Activated naive CD8-positive, alpha-beta T cell treated with anti-CD3 and anti-CD28 coated beads, Interleukin-2, amount 50 U/mL, for 16 hours (primary cell): ENCODE data around the gene ZNF507.
"Not testable (repeated sequence)": the region's sequence is repeated elsewhere in the genome, so short reads cannot be mapped to it uniquely, and the experiment has no call there.

Source experiments
- DNase-seq: peaks from one replicate; pipeline ENCODE4 v3.0.0-alpha.2; 2020; ENCODE audit warnings: low read depth, low spot score

Gene ZNF507

DNA sequence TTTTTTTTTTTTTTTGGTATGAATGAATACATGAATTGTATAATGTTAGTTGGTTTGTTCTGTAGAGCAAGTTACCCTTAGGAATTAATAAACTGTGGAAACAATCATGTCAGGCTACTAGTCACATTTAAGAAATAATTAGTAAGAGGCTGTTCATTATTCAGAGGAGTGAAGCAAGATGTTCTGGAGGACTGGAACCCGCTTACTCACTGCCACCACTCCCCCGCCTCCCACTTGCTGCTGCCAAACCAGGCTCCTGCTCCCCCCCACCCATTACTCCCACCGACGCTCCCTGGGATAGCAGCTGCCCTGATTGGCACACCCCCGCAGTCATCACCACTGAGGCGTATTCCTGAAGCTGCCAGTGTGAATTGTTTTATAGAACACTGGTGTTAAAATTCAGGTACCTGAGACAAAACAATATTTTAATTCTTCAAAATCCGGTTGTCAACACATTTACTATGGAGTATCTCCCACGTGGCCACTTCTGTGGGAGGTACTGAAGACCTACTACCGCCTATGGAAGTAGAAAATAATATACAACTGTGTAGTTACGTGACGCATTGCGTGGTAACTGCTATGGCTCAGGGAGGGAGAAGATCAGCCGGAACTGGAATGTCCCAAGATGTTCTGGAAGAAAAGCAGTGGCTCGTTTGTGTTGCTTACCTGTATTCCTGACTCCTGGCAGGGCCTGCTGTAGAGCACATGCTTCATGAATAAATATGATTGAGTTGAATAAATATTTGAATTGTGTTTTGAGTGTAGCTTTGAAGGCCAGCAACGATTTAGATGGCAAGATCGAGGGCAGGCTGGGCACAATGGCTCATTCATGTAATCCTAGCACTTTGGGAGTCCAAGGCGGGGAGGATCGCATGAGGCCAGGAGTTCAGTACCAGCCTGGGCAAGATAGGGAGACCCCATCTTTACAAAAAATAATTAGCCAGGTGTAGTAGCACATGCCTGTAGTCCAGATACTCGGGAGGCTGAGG is 61.9 kb downstream of the ZNF507 start:
- no peak for DNase-seq

DNA sequence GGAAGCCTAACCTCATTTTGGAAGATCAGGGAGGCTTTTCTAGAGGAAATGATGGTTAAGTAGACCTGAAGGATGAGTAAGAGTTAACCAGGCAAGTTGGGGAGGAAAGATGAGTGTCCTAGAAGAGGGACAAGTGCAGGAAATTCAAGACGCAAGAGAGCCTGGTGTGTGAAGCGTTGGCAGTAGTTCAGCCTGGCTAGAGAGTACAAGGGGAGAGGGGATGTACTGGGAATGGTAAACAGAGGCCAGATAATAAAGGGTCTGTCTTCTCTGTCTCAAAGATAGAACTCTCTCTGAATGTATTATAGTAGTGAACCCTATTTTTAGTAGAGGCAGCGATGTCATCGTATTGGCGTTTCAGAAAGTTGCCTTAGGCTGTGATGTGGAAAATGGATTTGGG is 69.8 kb downstream of the ZNF507 start:
- no peak for DNase-seq

DNA sequence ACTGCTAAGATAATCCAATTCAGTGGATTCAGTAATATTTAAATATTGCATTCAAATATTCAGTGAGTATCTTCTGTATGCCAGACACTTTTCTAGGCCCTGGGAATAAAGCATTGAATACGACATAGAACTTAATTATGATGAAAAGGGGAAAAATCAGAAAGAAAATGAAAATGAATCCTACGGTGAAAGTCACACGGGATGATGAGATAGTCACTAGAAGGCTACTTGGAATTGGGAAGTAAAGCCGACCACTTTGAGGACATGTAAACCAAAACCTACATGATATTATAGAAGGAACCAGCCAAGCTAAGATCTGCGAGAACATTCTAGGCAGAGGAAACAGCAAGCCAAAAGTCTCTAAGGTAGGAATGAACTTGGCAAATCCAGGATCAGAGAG is 70.3 kb downstream of the ZNF507 start:
- no peak for DNase-seq

DNA sequence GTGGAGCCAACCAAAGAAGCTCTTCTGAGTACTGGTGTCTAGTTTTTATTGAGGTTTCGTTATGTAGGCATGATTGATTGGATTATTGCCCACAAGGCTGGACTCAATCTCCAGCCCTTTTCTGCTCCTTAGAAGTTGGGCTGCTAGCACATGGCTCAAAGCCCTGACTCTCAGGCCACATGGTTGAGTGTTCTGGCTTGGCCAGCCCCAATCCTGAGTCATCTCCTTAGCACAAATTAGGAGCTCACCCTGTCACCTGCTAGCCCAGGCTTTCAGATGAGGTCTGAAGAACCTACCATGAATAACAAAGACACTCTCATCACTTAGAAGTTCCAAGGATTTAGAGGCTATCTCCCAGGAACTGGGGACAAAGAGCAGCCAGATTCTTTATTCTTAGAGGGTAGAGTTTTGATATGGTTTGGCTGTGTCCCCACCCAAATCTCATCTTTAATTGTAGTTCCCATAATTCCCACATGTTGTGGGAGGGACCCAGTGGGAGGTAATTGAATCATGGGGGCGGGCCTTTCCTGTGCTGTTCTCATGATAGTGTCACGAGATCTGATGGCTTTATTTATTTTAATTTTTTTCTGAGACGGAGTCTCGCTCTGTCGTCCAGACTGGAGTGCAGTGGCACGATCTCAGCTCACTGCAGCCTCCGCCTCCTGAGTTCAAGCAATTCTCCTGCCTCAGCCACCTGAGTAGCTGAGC is 71.5 kb downstream of the ZNF507 start:
- no peak for DNase-seq

DNA sequence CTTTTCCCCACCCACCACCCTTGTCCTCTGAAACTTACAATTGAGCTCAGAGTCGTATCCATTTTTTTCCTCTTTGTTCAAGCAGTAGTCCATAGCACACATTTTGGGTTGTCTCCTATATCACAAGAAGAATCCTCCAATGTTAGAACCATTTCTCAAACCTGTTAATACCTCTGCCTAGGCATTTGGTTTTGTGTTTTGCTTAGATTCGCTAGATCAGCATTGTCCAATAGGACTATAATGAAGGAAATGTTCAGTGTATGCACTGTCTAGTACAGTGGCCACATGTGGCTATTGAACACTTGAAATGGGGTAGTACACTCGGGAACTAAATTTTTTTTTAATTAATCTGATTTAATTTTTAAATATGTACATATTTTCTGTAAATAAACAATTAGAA is 72.7 kb downstream of the ZNF507 start:
- no peak for DNase-seq

DNA sequence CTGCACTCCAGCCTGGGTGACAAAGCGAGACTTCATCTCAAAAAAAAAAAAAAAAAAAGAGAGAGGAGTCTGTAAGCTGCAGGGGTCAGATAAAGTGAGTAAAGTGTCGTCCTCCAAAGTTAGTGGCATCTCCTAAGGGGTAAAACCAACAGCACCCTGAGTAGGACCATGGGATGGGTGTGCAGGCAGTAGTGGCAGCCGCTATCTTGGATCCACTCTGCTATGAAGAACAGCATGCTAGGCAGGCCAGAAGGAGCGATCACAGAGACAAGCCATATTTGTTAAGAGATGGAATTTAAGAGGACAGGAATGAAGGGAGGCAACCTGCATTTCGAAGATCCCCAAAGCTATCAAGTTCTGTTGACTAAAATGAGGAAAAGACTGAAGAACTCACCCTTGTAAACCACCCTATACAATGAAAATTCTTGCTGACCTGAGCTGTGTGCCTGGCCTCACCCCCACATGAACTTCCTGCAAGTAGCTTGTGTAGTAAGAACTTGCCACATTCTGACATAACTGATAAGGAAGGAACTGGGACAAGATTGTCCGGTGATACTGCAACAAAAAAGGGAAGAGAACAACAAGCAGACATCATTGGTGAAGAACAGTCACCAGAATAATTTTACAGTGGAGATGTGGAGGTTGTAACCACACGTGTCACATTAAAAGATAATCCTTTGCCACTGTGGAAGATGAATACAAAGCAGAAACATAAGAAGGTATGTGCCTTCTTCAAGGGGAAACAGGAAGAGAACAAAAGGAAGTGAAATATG is 76.4 kb downstream of the ZNF507 start:
- no peak for DNase-seq

DNA sequence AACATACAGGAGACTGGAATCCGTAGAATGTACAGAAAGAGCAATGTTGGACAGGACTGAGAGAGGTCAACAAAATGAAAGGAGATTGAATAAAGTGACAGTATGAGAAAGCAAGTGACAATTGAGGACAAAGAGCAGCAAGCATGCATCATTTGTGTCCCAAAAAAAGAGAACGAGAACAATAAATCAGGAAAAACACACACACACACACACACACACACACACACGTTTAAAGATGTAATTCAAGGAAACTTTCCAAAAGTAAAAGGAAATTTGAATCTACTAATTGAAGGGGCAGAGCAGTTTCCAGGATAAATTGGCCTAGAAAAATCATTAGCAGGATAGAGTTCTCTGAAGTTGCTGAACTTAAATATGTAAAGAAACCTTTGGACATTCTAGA is 77.0 kb downstream of the ZNF507 start:
- no peak for DNase-seq

DNA sequence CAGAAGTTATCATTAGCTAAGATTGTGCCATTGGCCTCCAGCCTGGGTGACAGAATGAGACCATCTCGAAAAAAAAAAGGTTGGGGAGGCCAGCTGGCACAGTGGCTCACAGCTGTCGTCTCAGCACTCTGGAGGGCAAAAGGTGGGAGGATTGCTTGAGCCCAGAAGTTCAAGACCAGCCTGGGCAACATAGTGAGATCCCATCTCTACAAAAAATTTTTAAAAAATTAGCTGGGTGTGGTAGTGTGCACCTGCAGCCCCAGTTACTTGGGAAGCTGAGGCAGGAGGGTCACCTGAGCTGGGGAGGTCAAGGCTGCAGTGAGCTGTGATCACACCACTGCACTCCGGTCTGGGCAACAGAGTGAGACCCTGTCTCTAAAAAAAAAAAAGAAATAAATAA is 78.5 kb downstream of the ZNF507 start:
- not testable (repeated sequence) for DNase-seq

DNA sequence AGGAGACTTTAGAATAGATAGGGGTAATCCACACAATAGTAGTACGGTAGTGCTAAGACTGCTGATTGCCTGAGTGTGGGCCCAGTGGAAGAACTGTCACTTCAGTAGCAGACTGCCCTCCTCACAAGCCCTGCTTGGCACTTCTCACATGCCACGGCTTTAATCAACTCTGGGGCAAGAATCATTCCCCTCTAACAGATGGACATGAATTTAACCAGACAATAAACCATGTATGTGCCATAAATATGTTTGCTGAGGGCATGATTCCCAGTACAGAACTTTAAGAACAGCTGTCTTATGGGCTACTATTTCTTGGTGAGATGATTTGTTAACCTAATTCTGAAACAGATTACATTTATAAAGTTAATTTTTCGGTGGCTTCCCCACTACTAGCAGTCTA is 82.1 kb downstream of the ZNF507 start:
- no peak for DNase-seq

DNA sequence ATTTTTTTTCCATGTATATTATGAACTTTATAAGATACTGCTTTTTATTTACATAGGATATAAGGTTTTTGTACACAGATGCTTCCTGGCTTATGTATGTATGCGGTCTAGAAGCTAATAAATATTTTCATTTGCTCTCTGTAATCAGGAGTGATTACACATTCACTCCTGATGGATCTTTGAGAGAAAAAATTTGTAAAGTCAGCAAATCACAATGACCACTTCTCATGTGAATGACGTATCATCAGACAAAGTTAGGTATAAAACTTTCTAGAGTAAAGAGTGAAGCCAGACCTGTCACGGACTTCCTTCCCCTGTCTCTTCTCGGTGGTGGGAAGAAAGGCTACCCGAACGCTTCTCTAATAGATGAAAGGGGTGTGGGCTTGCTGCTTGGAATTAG is 91.3 kb downstream of the ZNF507 start:
- no peak for DNase-seq

DNA sequence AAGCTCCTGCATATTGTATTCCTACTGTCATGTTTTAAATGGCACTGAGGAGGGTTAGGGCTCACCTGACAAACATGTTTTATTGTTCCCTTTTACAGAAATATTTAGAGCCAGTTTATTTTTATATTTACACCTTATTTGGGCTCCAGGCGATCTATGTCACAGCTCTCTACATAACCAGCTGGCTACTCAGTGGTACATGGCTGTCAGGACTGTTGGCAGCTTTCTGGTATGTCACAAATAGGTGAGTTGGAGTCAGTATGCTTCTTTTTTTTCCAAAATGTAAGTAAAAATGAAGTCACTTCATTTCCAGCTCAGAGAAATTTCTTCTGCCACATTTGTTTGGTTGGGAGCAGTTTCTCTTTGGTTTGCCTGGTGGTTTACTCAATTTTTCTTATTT is 91.7 kb downstream of the ZNF507 start:
- DNase-seq, result no peak
